Transverse colon (tissue), 4 donors: ENCODE data around the gene FABP3. TPM values are rescaled to one million over a fixed set of nuclear protein-coding genes. Genes with fewer than 3 reads are reported as not detected.

Experiments used
- DNase-seq: peaks from one replicate; pipeline ENCODE4 v3.0.0-alpha.2; 2019
- H3K27ac ChIP-seq, 4 donors: fragments of 200-600 bp; sonication (generic); 2 replicates each; pipeline ENCODE4 v1.5.1; 2016 to 2018; ENCODE audit warnings: inconsistent platforms in 4 of 4
- H3K27me3 ChIP-seq: fragments of 200-600 bp; sonication (generic); 2 replicates; pipeline ENCODE4 v1.5.1; 2017; ENCODE audit warnings: inconsistent platforms
- H3K36me3 ChIP-seq, 4 donors: fragments of 200-600 bp; sonication (generic); 2 replicates each; pipeline ENCODE4 v1.5.1; 2017 to 2019; ENCODE audit warnings: inconsistent platforms in 4 of 4
- H3K4me1 ChIP-seq, 4 donors: fragments of 200-600 bp; sonication (generic); 2 replicates each; pipeline ENCODE4 v1.5.1; 2017 to 2020; ENCODE audit warnings: inconsistent platforms in 4 of 4
- H3K4me3 ChIP-seq, 4 donors: fragments of 200-600 bp; sonication (generic); 1 replicate in 1 of 4; 2 replicates in 3 of 4; pipeline versions ENCODE4 v1.5.1 to v1.6.1; 2017 to 2019; ENCODE audit warnings: inconsistent platforms in 4 of 4
- H3K9me3 ChIP-seq, 2 donors: fragments of 200-600 bp; sonication (generic); 2 replicates each; pipeline ENCODE4 v1.5.1; 2017 to 2019; ENCODE audit warnings: inconsistent platforms in 2 of 2
- EP300 ChIP-seq: sonication (generic); formaldehyde crosslinking; IDR thresholded peaks from one replicate; pipeline ENCODE4 v1.6.1; 2017; ENCODE audit warnings: antibody characterized with exemption, low read depth
- POLR2A ChIP-seq: fragments of 450-650 bp; IDR thresholded peaks from one replicate; pipeline ENCODE4 v1.6.1; 2016; ENCODE audit warnings: antibody characterized with exemption, mild to moderate bottlenecking, moderate library complexity
- POLR2AphosphoS5 ChIP-seq, 3 donors: sonication (generic); formaldehyde crosslinking; IDR thresholded peaks; one replicate each; pipeline ENCODE4 v1.6.1; 2016; ENCODE audit warnings: antibody characterized with exemption in 3 of 3
- WGBS, 2 donors: methylation state at CpG; one replicate each; pipeline ENCODE4 v1.1.5; 2018; ENCODE audit warnings: low coverage in 1 of 2; 5-methylcytosine and 5-hydroxymethylcytosine counted together
- in situ Hi-C, 4 donors: fragments of 200-750 bp; cut with MboI; loops; one replicate each; pipeline versions ENCODE4 v1.15.0 to v1.15.1; 2017; ENCODE audit warnings: low sequenced_read_pairs in 3 of 4, low pct_ligation_motif_present in 1 of 4, low pct_unique_long_range_greater_than_20kb in 1 of 4
- intact Hi-C: fragments of 100-400 bp; cut with DNase I; formaldehyde crosslinking; loops from one replicate; pipeline ENCODE4 v1.15.1; 2023; ENCODE audit warnings: low total_unique reads
- total RNA-seq, 4 donors: library from RNA; depleted of rRNA; stranded (reverse); fragments of >200 nt; gene quantifications; one replicate each; pipeline ENCODE4 v1.1.0, GENCODE V29; 2016
- TF ChIP-seq, protein P1 (sequence below), 5 experiments: fragments of 200-600 bp in 3 of 5; fragments of 450-650 bp in 2 of 5; sonication (generic) in 3 of 5; IDR thresholded peaks; 1 replicate in 2 of 5; 2 replicates in 3 of 5; pipeline ENCODE4 v1.5.1; 2016 to 2017; ENCODE audit warnings: antibody characterized with exemption in 5 of 5, inconsistent platforms in 3 of 5, mild to moderate bottlenecking in 2 of 5, moderate library complexity in 1 of 5

Gene FABP3
- total RNA-seq, 4 donors from 2014 or later = 5.9 to 7.6 TPM; not detected in 2

DNA sequence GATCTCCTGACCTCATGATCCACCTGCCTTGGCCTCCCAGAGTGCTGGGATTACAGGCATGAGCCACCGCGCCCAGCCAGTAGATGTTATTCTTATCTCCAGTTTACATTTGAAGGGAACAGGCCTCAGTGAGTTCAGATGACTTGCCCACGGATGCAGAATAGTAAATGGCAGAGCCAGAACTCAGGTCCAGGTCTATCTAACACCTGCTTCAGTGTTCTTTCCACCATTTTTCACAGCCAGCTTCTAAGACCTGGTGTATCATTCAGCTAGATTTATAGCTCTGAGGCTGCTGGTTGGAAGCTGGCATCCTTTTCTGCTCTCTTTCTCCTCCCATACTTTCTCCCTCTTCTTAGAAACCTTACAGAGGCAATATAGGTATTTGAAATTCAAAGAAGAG lies 10.8 kb downstream of the FABP3 start:
- Histone ChIP-seq H3K4me3 (no peak overlapping the region), H3K27ac (no peak overlapping the region), H3K9me3 (no peaks in the 10 kb centered on the region), H3K36me3 (peaks cover 0 to 13% (median 6%) of the 10 kb centered on the region in 4 donors), H3K27me3 (no peaks in the 10 kb centered on the region), H3K4me1 (no peaks in the 10 kb centered on the region)
- TF ChIP-seq, protein P1, sequence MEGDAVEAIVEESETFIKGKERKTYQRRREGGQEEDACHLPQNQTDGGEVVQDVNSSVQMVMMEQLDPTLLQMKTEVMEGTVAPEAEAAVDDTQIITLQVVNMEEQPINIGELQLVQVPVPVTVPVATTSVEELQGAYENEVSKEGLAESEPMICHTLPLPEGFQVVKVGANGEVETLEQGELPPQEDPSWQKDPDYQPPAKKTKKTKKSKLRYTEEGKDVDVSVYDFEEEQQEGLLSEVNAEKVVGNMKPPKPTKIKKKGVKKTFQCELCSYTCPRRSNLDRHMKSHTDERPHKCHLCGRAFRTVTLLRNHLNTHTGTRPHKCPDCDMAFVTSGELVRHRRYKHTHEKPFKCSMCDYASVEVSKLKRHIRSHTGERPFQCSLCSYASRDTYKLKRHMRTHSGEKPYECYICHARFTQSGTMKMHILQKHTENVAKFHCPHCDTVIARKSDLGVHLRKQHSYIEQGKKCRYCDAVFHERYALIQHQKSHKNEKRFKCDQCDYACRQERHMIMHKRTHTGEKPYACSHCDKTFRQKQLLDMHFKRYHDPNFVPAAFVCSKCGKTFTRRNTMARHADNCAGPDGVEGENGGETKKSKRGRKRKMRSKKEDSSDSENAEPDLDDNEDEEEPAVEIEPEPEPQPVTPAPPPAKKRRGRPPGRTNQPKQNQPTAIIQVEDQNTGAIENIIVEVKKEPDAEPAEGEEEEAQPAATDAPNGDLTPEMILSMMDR (IDR thresholded peaks at IDR 0.05) = no peak
- no peak for TF ChIP-seq EP300
- no peak for TF ChIP-seq POLR2A
- no peak for TF ChIP-seq POLR2AphosphoS5 (IDR thresholded peaks at IDR 0.05)
- DNase-seq = no peak
- intact Hi-C loops (no loop called here), in situ Hi-C loops (no loop called here)
- WGBS, 2 donors = 95% methylated on average over 3 of the region's 3 CpGs; no CpG with 5 or more reads in 1 of the 2 donors

DNA sequence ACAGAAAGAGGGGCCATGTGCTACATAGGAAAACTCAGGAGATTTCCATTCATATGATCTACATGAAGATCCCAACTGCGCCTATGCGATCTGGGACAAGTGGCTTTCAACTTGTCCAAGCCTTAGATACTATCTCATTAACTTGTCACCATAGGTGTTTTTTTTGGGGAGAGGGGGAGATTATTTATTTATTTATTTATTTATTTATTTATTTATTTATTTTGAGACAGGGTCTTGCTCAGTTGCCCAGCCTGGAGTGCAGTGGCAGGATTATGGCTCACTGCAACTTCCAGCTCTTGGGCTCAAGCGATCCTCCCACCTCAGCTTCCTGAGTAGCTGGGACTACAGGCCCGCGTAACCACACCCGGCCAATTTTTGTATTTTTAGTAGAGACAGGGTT lies 11.3 kb downstream of the FABP3 start:
- WGBS, 2 donors = 97 to 100% methylated on average over 2 to 6 of the region's 6 CpGs
- H3K4me3 ChIP-seq = no peak overlapping the region
- no peaks in the 10 kb centered on the region for H3K9me3 ChIP-seq
- H3K4me1 ChIP-seq = no peaks in the 10 kb centered on the region
- H3K36me3 ChIP-seq = peaks cover 0 to 14% (median 6%) of the 10 kb centered on the region in 4 donors
- in situ Hi-C loops = no loop called here
- intact Hi-C loops = no loop called here
- H3K27ac ChIP-seq = no peak overlapping the region
- no peaks in the 10 kb centered on the region for H3K27me3 ChIP-seq
- TF ChIP-seq POLR2A (no peak), POLR2AphosphoS5 (IDR thresholded peaks at IDR 0.05) (no peak), EP300 (no peak)
- TF ChIP-seq, protein P1 (IDR thresholded peaks at IDR 0.05) = no peak
- DNase-seq = no peak

DNA sequence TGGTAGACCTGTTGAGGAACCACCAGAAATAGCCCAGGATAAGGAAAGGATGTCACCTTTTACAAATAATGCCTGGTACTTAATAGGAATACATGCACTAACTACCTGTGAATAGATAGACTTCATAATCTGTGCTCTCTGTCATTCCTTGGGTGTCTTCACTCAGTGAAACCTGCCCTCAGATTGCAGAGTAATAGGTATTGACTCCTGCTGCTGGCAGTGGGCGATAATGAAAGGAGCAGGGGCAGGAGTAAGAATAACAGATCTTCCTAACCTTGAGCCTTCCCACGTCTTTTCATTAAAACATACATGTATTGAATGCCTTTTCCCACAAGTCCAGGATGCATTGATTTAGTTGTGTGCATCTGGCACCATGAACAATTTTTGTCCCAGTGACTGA lies 16.4 kb downstream of the FABP3 start:
- in situ Hi-C loops (no loop called here), intact Hi-C loops (no loop called here)
- Histone ChIP-seq H3K27ac (no peak overlapping the region), H3K9me3 (no peaks in the 10 kb centered on the region), H3K4me3 (no peak overlapping the region), H3K27me3 (no peaks in the 10 kb centered on the region), H3K36me3 (peaks cover 0 to 14% (median 0%) of the 10 kb centered on the region in 4 donors), H3K4me1 (no peaks in the 10 kb centered on the region)
- TF ChIP-seq, protein P1 (IDR thresholded peaks at IDR 0.05) = no peak
- no peak for TF ChIP-seq POLR2AphosphoS5 (IDR thresholded peaks at IDR 0.05)
- TF ChIP-seq POLR2A = no peak
- no peak for TF ChIP-seq EP300
- no peak for DNase-seq
- WGBS, 2 donors = 98 to 100% methylated on average over 2 of the region's 2 CpGs

DNA sequence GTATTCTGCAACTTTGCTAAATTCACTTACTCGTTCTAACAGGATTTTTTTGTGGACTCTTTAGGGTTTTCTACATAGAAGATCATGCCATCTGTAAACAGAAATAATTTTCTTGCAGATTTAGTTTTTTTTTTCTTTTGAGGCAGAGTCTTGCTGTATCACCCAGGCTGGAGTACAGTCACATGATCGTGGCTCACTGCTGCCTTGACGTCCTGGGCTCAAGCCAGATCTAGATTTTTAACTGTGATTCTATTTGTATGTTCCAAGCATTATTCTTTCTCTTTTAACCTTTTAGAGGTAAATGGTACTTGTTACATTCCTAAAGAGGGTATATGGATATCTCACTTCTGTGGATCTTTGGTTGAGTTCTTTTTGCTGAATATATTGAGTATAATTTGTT lies 18.6 kb downstream of the FABP3 start:
- no peaks in the 10 kb centered on the region for H3K27me3 ChIP-seq
- intact Hi-C loops = no loop called here
- TF ChIP-seq POLR2AphosphoS5 (IDR thresholded peaks at IDR 0.05) = no peak
- no peak for TF ChIP-seq EP300
- TF ChIP-seq POLR2A = no peak
- TF ChIP-seq, protein P1 (IDR thresholded peaks at IDR 0.05) = no peak
- peaks cover 0 to 16% (median 0%) of the 10 kb centered on the region in 4 donors for H3K36me3 ChIP-seq
- no peak for DNase-seq
- in situ Hi-C loops = no loop called here
- no peak overlapping the region for H3K4me3 ChIP-seq
- no peaks in the 10 kb centered on the region for H3K9me3 ChIP-seq
- WGBS, 2 donors = 63 to 76% methylated on average over 3 of the region's 3 CpGs
- no peaks in the 10 kb centered on the region for H3K4me1 ChIP-seq
- no peak overlapping the region for H3K27ac ChIP-seq
